ENCODE results near the gene KPNA3.
A peak's percentile ranks its signal among the peaks of the same experiment; 100 is the strongest.

DNA sequence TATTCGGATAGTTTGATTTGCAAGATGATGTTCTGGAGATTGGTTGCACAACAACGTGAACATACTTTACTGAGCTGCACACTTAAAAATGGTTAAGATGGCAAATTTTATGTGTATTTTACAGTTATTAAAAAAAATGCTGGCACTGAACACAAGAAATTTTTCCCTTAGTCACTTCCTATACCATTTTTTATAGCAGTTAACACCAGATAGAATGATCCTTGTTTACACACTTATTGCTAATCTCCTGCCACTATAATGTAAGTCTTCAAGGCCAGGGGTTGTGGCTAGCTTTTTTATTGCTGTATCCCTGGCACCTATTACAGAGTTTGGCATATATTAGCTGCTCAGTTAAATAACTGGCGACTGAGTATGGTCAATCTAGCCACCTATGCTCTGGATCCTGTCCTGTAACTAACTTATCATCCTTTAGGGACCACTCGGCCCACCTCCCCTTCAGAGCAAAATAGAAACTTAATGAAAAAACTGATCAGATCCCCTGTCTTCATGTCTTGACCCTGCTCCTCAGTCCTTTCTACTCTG is 99.2 kb downstream of the KPNA3 start:
- TF ChIP-seq, protein P1, sequence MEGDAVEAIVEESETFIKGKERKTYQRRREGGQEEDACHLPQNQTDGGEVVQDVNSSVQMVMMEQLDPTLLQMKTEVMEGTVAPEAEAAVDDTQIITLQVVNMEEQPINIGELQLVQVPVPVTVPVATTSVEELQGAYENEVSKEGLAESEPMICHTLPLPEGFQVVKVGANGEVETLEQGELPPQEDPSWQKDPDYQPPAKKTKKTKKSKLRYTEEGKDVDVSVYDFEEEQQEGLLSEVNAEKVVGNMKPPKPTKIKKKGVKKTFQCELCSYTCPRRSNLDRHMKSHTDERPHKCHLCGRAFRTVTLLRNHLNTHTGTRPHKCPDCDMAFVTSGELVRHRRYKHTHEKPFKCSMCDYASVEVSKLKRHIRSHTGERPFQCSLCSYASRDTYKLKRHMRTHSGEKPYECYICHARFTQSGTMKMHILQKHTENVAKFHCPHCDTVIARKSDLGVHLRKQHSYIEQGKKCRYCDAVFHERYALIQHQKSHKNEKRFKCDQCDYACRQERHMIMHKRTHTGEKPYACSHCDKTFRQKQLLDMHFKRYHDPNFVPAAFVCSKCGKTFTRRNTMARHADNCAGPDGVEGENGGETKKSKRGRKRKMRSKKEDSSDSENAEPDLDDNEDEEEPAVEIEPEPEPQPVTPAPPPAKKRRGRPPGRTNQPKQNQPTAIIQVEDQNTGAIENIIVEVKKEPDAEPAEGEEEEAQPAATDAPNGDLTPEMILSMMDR (IDR thresholded peaks at IDR 0.05; ENCODE audit: extremely low read depth in 1 of 2, insufficient read depth in 1 of 2, low read depth in 1 of 2, low read length in 2 of 2) = no peak
- TF ChIP-seq POLR2AphosphoS5 (IDR thresholded peaks at IDR 0.05; ENCODE audit: insufficient read depth, low read depth, low read length) = peak; percentile 36
- TF ChIP-seq, protein P2, sequence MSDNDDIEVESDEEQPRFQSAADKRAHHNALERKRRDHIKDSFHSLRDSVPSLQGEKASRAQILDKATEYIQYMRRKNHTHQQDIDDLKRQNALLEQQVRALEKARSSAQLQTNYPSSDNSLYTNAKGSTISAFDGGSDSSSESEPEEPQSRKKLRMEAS (IDR thresholded peaks at IDR 0.05; ENCODE audit: insufficient read depth, insufficient read length) = no peak
